ENCODE data around the gene SLC25A44.

- TF ChIP-seq POLR2AphosphoS5 (IDR thresholded peaks at IDR 0.05) (no peak), CTCF (IDR thresholded peaks at IDR 0.05) (no peak)
Observed at GRCh38 chr1:156148216-156148615, 45.7 kb upstream of the SLC25A44 start.
